GM12878 (cell line): ENCODE results near the gene TRPT1. TPM values are rescaled to one million over a fixed set of nuclear protein-coding genes. Genes with fewer than 3 reads are reported as not detected.

Experiments used
- ASH2L ChIP-seq: fragments of 300-600, 200-600 bp; sonication (generic); IDR thresholded peaks from 2 replicates; pipeline ENCODE4 v1.6.1; 2017; ENCODE audit warnings: low read depth, mild to moderate bottlenecking, borderline replicate concordance
- BHLHE40 ChIP-seq, 2 experiments: fragments of 450-650 bp in 1 of 2; IDR thresholded peaks; 2 replicates each; pipeline ENCODE4 v1.6.1; 2011 to 2017; ENCODE audit warnings: low read depth in 2 of 2, borderline replicate concordance in 1 of 2, improper control_type of control experiment in 1 of 2, low read length in 1 of 2, mild to moderate bottlenecking in 1 of 2
- CEBPZ ChIP-seq: fragments of 150-350 bp; IDR thresholded peaks from 2 replicates; pipeline ENCODE4 v1.6.1; 2016; ENCODE audit warnings: low read depth, low read length
- CHD1 ChIP-seq: IDR thresholded peaks from 2 replicates; pipeline ENCODE4 v1.6.1; 2012; ENCODE audit warnings: low read depth, low read length, improper control_type of control experiment
- FOS ChIP-seq: IDR thresholded peaks from 3 replicates; pipeline ENCODE4 v1.6.1; 2011; ENCODE audit warnings: borderline replicate concordance; ENCODE audit not compliant: insufficient read length; ENCODE audit errors: extremely low read depth
- IRF5 ChIP-seq: fragments of 450-650 bp; IDR thresholded peaks from 2 replicates; pipeline ENCODE4 v1.6.1; 2017; ENCODE audit warnings: borderline replicate concordance
- KLF5 ChIP-seq: fragments of 450-650 bp; IDR thresholded peaks from 2 replicates; pipeline ENCODE4 v1.6.1; 2014; ENCODE audit warnings: mild to moderate bottlenecking; ENCODE audit not compliant: partially characterized antibody
- LARP7 ChIP-seq: fragments of 450-650 bp; IDR thresholded peaks from 2 replicates; pipeline ENCODE4 v1.6.1; 2017; ENCODE audit warnings: mild to moderate bottlenecking
- MTA2 ChIP-seq: fragments of 450-650 bp; IDR thresholded peaks from 2 replicates; pipeline ENCODE4 v1.6.1; 2016; ENCODE audit warnings: low read depth, mild to moderate bottlenecking, moderate library complexity
- MTA3 ChIP-seq: IDR thresholded peaks from 2 replicates; pipeline ENCODE4 v1.6.1; 2012; ENCODE audit warnings: low read length, inconsistent platforms, borderline replicate concordance
- MYB ChIP-seq: fragments of 150-350 bp; IDR thresholded peaks from 2 replicates; pipeline ENCODE4 v1.6.1; 2014; ENCODE audit warnings: mild to moderate bottlenecking, low read depth, low read length, borderline replicate concordance
- NFYB ChIP-seq: IDR thresholded peaks from 2 replicates; pipeline ENCODE4 v1.6.1; 2011; ENCODE audit warnings: low read depth, mild to moderate bottlenecking, low read length, improper control_type of control experiment, moderate library complexity; ENCODE audit not compliant: insufficient read depth
- SRF ChIP-seq, 2 experiments: IDR thresholded peaks; 2 replicates each; pipeline ENCODE4 v1.6.1; 2011; ENCODE audit warnings: low read depth in 2 of 2, low read length in 2 of 2, mild to moderate bottlenecking in 1 of 2, moderate library complexity in 1 of 2
- TCF7 ChIP-seq: IDR thresholded peaks from 2 replicates; pipeline ENCODE4 v1.6.1; 2014; ENCODE audit warnings: antibody characterized with exemption, borderline replicate concordance
- YBX1 ChIP-seq: fragments of 450-650 bp; IDR thresholded peaks from 2 replicates; pipeline ENCODE4 v1.6.1; 2016; ENCODE audit warnings: antibody characterized with exemption
- ZBED1 ChIP-seq: IDR thresholded peaks from 2 replicates; pipeline ENCODE4 v1.6.1; 2016; ENCODE audit warnings: borderline replicate concordance
- ZBTB33 ChIP-seq: fragments of 450-650 bp; IDR thresholded peaks from 2 replicates; pipeline ENCODE4 v1.6.1; 2017; ENCODE audit warnings: mild to moderate bottlenecking
- ZBTB40 ChIP-seq: fragments of 450-650 bp; IDR thresholded peaks from 2 replicates; pipeline ENCODE4 v1.6.1; 2016; ENCODE audit warnings: mild to moderate bottlenecking, moderate library complexity, borderline replicate concordance
- ZNF207 ChIP-seq: fragments of 450-650 bp; IDR thresholded peaks from 2 replicates; pipeline ENCODE4 v1.6.1; 2014; ENCODE audit warnings: antibody characterized with exemption, mild to moderate bottlenecking, borderline replicate concordance
- polyA plus RNA-seq, 11 experiments: library from polyadenylated mRNA; depleted of rRNA in 4 of 11; unstranded in 6 of 11; stranded (reverse) in 5 of 11; fragments of >200 nt; fragmentation: Nextera tagmentation in 4 of 11; fragmentation: Illumina TruSeq in 1 of 11; extraction: Ambion mirVana in 4 of 11; extraction: Trizol in 1 of 11; gene quantifications; 1 replicate in 1 of 11; 2 replicates in 10 of 11; pipeline versions ENCODE4 v1.2.1 to v1.2.3, GENCODE V29; 2011 to 2016; ENCODE audit warnings: inconsistent platforms in 2 of 11, missing spikeins in 2 of 11, low read depth in 1 of 11
- total RNA-seq, 4 experiments: library from RNA; depleted of rRNA in 3 of 4; stranded (reverse); fragments of >200 nt in 3 of 4; fragmentation: Illumina TruSeq in 1 of 4; extraction: Trizol in 1 of 4; gene quantifications; 2 replicates each; pipeline versions ENCODE4 v1.2.1 to v1.2.3, GENCODE V29; 2013 to 2021

Gene TRPT1
- total and polyA plus RNA-seq, 10 of the 15 experiments (the other 5 are each of a cell fraction or from before 2014, with no cell fraction given), result 7.1 to 63.0 (median 31.4) TPM

- TF ChIP-seq CEBPZ (no peak), MTA2 (no peak), BHLHE40 (IDR thresholded peaks at IDR 0.05; ENCODE audit: borderline replicate concordance in 1 of 2, low read depth in 2 of 2, low read length in 1 of 2) (no peak), FOS (no peak), ZNF207 (peak; percentile 50; the same call in 1 of the 2 replicates), NFYB (peak; percentile 81; the same call in 1 of the 2 replicates), ZBTB40 (no peak), MYB (no peak), YBX1 (no peak), MTA3 (no peak), IRF5 (no peak), KLF5 (no peak), TCF7 (no peak), CHD1 (no peak), ZBTB33 (no peak), ZBED1 (no peak), SRF (IDR thresholded peaks at IDR 0.05; ENCODE audit: low read depth in 2 of 2, low read length in 2 of 2) (no peak), LARP7 (no peak), ASH2L (no peak)
Observed at GRCh38 chr11:64230171-64230984, 4.4 kb upstream of the TRPT1 start, which contains the start of gene DNAJC4 (continued).
